ENCODE data around the gene PARD3. TPM values are rescaled to one million over a fixed set of nuclear protein-coding genes. Genes with fewer than 3 reads are reported as not detected.

PARD3 gene
- total RNA-seq, 1 donor from 2014 or later, result 34.1 TPM

DNA sequence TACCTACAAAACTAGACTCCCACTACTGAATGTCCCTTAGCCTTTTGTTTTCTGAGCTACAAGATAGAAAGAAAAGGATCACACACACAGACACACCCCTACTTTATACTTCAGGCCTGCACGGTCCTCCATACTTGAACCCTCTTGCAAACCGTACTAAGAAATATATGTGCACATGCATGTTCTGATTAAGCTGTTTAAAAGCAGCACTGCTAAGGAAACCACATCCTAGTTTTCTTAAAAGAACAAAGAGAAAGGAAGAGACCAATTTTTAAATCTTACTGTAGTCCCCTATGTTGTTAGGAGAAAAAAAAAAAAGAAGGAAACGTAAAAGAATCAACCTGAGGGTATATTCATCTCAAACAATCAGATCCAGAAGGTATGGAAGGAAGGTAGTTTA is 501.2 kb downstream of the PARD3 start:
- TF ChIP-seq, protein P1, sequence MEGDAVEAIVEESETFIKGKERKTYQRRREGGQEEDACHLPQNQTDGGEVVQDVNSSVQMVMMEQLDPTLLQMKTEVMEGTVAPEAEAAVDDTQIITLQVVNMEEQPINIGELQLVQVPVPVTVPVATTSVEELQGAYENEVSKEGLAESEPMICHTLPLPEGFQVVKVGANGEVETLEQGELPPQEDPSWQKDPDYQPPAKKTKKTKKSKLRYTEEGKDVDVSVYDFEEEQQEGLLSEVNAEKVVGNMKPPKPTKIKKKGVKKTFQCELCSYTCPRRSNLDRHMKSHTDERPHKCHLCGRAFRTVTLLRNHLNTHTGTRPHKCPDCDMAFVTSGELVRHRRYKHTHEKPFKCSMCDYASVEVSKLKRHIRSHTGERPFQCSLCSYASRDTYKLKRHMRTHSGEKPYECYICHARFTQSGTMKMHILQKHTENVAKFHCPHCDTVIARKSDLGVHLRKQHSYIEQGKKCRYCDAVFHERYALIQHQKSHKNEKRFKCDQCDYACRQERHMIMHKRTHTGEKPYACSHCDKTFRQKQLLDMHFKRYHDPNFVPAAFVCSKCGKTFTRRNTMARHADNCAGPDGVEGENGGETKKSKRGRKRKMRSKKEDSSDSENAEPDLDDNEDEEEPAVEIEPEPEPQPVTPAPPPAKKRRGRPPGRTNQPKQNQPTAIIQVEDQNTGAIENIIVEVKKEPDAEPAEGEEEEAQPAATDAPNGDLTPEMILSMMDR (IDR thresholded peaks at IDR 0.05), result no peak
- Histone ChIP-seq H3K4me1 (no peaks in the 10 kb centered on the region), H3K27me3 (ENCODE audit: low read depth) (no peaks in the 10 kb centered on the region), H3K36me3 (peaks cover 7% of the 10 kb centered on the region), H3K9me3 (no peaks in the 10 kb centered on the region), H3K4me3 (no peak overlapping the region), H3K27ac (no peak overlapping the region)
- DNase-seq (no peak), ATAC-seq (no peak)
- intact Hi-C loops (cut with DNase I), result no loop called here

DNA sequence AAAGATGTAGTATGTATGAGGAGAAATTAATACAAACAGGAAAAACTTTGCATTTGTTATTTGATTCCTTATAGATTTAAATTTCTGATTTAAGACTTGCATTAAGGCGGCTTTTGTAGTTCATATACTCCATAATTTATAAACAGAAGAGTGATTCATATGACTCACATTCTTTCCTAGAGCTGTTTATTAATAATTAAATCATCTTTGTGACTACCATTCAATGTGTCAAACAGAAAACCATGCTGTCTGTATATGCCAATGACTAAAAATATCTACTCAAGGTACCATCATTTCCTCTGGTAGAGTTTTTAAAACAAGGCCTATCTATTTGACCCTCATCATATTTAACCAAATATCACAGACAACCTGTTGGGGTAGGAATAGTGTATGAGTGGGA is 501.7 kb downstream of the PARD3 start:
- TF ChIP-seq, protein P1 (IDR thresholded peaks at IDR 0.05), result no peak
- Histone ChIP-seq H3K9me3 (no peaks in the 10 kb centered on the region), H3K27me3 (ENCODE audit: low read depth) (no peaks in the 10 kb centered on the region), H3K4me1 (no peaks in the 10 kb centered on the region), H3K4me3 (no peak overlapping the region), H3K36me3 (peaks cover 7% of the 10 kb centered on the region), H3K27ac (no peak overlapping the region)
- ATAC-seq, result no peak
- intact Hi-C loops (cut with DNase I), result no loop called here
- DNase-seq, result no peak

DNA sequence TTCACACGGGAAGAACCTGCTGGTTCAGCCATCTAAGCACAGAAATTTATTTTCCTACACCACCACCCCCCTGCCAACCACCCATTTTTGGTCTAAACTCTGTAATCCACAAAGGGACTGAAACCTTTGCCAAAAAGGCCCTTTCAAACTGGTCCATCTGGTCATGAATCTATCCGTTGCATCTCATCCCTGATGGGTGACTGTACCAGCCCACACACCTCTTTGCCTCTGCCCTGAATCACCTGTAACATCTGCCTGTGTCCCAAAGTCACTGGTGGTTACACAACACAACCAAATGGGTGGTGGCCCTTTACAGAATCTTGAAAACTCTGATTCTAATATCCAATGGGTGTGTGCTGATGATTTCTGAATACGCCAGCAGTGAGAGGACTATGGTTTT is 503.4 kb downstream of the PARD3 start:
- intact Hi-C loops (cut with DNase I), result no loop called here
- TF ChIP-seq, protein P1 (IDR thresholded peaks at IDR 0.05), result no peak
- DNase-seq (no peak), ATAC-seq (no peak)
- Histone ChIP-seq H3K4me3 (no peak overlapping the region), H3K9me3 (no peaks in the 10 kb centered on the region), H3K27me3 (ENCODE audit: low read depth) (no peaks in the 10 kb centered on the region), H3K4me1 (no peaks in the 10 kb centered on the region), H3K27ac (no peak overlapping the region), H3K36me3 (peaks cover 7% of the 10 kb centered on the region)

DNA sequence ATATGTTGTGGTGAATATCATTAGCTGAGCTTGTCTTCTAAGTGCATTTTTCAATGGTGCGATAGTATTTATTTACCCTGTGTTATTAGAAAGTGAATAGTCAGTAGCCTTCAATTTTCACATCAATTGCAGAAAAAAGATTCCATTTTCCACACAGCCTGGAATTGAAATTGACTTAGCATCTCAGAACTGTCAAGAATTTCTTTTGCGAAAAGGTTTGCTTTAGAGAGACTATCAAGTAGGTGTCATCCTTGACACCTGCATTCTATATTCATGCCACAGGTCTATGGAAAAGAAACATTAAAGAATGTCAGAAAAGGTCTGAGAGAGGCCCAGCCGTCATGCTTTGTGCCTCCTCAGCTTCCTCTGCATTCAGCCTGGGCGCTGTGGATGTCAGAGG is 504.9 kb downstream of the PARD3 start:
- ATAC-seq (no peak), DNase-seq (no peak)
- intact Hi-C loops (cut with DNase I), result no loop called here
- no peaks in the 10 kb centered on the region for H3K9me3 ChIP-seq
- H3K36me3 ChIP-seq, result peaks cover 7% of the 10 kb centered on the region
- no peaks in the 10 kb centered on the region for H3K27me3 ChIP-seq (ENCODE audit: low read depth)
- no peak overlapping the region for H3K27ac ChIP-seq
- no peak overlapping the region for H3K4me3 ChIP-seq
- TF ChIP-seq, protein P1 (IDR thresholded peaks at IDR 0.05), result no peak
- no peaks in the 10 kb centered on the region for H3K4me1 ChIP-seq

DNA sequence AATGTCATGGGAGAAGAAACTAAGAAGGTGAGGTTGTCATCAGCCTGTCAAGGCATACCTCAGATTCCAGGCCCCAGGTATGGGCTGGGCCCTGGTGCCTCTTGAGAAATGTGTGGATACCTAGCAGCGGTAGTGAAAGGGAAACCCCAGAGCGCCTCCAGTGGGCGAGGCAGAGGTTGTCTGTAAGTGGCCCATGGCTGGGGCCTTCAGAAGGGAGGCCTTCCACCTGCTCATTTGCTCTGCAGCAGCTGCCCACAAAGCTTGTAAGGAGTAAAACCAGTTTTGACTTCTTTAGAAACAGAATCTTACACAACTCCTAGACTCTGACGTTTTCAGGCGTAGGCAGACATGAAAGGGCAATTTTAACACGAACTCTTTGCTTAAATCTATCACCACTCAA is 509.9 kb downstream of the PARD3 start:
- H3K27me3 ChIP-seq (ENCODE audit: low read depth), result no peaks in the 10 kb centered on the region
- DNase-seq (peak; percentile 86), ATAC-seq (peak; percentile 97 to 98)
- no peak overlapping the region for H3K4me3 ChIP-seq
- intact Hi-C loops (cut with DNase I), result no loop called here
- H3K9me3 ChIP-seq, result no peaks in the 10 kb centered on the region
- no peaks in the 10 kb centered on the region for H3K4me1 ChIP-seq
- H3K27ac ChIP-seq, result no peak overlapping the region
- peaks cover 3% of the 10 kb centered on the region for H3K36me3 ChIP-seq
- TF ChIP-seq, protein P1 (IDR thresholded peaks at IDR 0.05), result peak; percentile 39

DNA sequence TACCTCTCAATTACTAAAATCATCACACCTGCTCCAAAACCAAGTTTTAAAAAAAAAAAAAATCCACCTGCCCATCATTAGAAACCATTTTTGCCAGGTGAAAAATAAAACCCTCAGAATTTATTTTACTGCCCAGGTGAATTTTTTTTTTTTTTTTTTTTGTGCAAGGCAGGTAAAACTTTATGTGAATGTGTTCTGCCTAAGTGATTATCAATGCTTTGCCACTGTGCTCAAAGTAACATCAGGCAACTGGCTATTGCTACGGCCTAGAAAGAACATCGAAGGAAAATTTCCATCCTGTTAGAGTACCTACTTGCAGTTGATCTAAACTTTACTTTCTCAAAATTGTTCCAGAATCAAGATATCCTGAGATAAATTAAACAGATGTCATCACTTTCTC is 512.1 kb downstream of the PARD3 start:
- H3K4me3 ChIP-seq, result no peak overlapping the region
- H3K9me3 ChIP-seq, result no peaks in the 10 kb centered on the region
- H3K4me1 ChIP-seq, result no peaks in the 10 kb centered on the region
- ATAC-seq, result no peak
- no peaks in the 10 kb centered on the region for H3K27me3 ChIP-seq (ENCODE audit: low read depth)
- no peak for DNase-seq
- intact Hi-C loops (cut with DNase I), result no loop called here
- no peaks in the 10 kb centered on the region for H3K36me3 ChIP-seq
- TF ChIP-seq, protein P1 (IDR thresholded peaks at IDR 0.05), result no peak
- H3K27ac ChIP-seq, result no peak overlapping the region

Data from lower lobe of right lung (tissue), 2 donors.